Coronary artery (tissue), 2 donors: ENCODE data around the gene TTC3.

ENCODE experiments used
- DNase-seq: peaks from one replicate; pipeline ENCODE4 v3.0.0-alpha.2; 2017; ENCODE audit warnings: low spot score
- H3K27ac ChIP-seq, 2 donors: fragments of 200-600 bp; sonication (generic); one replicate each; pipeline ENCODE4 v1.5.1; 2016 to 2019
- H3K4me3 ChIP-seq: fragments of 200-600 bp; sonication (generic); 2 replicates; pipeline ENCODE4 v1.5.1; 2016; ENCODE audit warnings: mild to moderate bottlenecking, moderate library complexity
- CTCF ChIP-seq: fragments of 200-600 bp; sonication (generic); IDR thresholded peaks from one replicate; pipeline ENCODE4 v1.5.1; 2019; ENCODE audit warnings: antibody characterized with exemption

Gene TTC3

GRCh38 chr21:37231671-37232070 is 158.6 kb downstream of the TTC3 start:
- no peak overlapping the region for H3K27ac ChIP-seq
- no peak overlapping the region for H3K4me3 ChIP-seq
- no peak for DNase-seq
- no peak for TF ChIP-seq CTCF

DNA sequence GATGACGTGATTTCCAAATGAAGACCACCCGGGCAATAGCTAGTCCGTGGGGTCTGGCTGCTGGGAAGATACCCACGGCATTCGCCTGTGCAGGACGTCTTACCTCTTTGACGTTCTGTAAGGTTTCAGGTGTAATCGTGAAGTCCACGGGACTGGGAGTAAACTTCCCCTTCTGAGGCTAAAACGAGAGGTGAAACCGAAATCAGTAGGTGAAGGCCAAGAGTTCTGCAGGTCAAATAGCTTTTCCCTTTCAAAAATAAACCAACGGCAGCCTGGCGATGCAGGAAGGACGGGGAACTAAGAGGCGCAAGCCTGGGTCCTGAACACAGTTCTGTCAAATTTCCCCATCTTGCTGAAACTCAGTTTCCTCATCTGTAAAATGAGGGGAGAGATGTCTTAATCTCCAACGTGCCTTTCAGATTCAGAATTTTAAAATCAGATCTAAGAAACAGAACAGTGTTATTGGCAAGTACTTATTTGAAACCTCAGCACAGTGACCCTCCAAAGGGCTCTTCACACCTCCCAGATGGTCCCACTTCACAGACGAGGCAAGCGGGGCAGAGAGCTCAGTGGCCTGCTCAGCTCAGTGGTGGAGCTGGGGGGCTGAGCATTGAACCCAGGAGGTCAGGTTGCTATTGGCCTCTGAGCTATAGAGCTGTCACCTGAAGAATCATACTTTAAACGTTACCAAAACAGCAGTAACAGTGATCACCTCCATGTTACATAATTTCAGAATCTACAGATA is 159.4 kb downstream of the TTC3 start:
- TF ChIP-seq CTCF: no peak
- Histone ChIP-seq H3K4me3 (no peak overlapping the region), H3K27ac (no peak overlapping the region)
- DNase-seq: no peak

GRCh38 chr21:37233551-37234146 is 160.6 kb downstream of the TTC3 start:
- no peak overlapping the region for H3K4me3 ChIP-seq
- no peak for DNase-seq
- no peak overlapping the region for H3K27ac ChIP-seq
- no peak for TF ChIP-seq CTCF

DNA sequence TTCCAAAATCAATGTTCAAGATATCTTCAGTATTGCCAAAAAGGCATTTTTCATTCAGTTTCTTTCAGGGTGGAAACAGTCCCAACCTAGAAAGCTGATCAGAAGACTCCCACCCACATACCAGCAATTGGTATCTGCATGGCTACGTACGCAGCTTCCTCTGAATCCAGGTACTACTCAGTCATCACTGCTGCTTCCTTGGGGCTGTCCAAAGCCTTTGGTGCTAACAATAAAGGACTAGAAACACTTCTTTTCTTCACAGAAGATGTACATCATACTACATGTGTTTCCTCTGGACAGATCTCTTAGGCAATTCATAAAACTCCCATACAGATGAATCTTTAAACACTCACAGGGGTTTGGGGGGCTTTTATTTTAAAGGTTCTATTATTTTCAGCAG is 164.3 kb downstream of the TTC3 start:
- H3K27ac ChIP-seq: no peak overlapping the region

DNA sequence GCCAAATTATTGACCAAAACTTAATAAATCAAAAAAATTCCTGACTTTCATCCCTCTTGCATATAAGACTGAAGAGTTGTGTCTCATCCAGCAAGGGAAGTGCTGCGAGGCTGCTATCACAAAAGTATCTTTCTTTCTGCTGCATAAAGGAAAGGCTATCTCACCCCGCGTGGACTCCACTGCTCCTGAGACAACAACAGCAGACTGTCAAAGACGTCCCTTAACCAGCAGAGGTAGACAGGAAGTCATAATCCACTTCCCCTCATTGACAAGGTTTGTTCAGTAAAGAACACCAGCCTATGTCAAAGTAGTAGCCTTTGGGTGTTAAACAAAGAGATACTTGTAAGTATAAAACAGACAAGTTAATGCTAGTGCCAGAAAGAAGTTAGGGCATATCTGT is 164.7 kb downstream of the TTC3 start:
- no peak for DNase-seq
- Histone ChIP-seq H3K27ac (no peak overlapping the region), H3K4me3 (no peak overlapping the region)
- no peak for TF ChIP-seq CTCF

More for the DNA sequence above, 164.3 kb downstream of the TTC3 start:
- no peak for TF ChIP-seq CTCF
- no peak overlapping the region for H3K4me3 ChIP-seq
- DNase-seq: no peak

- Histone ChIP-seq H3K4me3 (no peak overlapping the region), H3K27ac (no peak overlapping the region)
- no peak for DNase-seq
- no peak for TF ChIP-seq CTCF
Observed at GRCh38 chr21:37240978-37241377, 167.9 kb downstream of the TTC3 start.

- Histone ChIP-seq H3K4me3 (no peak overlapping the region), H3K27ac (no peak overlapping the region)
- DNase-seq: no peak
- TF ChIP-seq CTCF: no peak
Observed at GRCh38 chr21:37241426-37241825, 168.4 kb downstream of the TTC3 start.
